CD4-positive, CD25-positive, alpha-beta regulatory T cell (primary cell): ENCODE measurements around the gene GH2. TPM values are rescaled to one million over a fixed set of nuclear protein-coding genes. Genes with fewer than 3 reads are reported as not detected.
"Not testable (repeated sequence)": the region's sequence is repeated elsewhere in the genome, so short reads cannot be mapped to it uniquely, and the experiment has no call there.

Experiments used
- ATAC-seq, 2 donors: fragments of 150-1000 bp; cut with Tn5 transposase; one replicate each; pipeline ENCODE4 v1.10.0; 2021; ENCODE audit warnings: low read depth in 2 of 2, moderate number of reproducible peaks in 2 of 2, moderate library complexity in 1 of 2
- DNase-seq, 3 donors: peaks; one replicate each; pipeline versions ENCODE4 v3.0.0 to v3.0.0-alpha.2; 2012 to 2022; ENCODE audit warnings: mixed read lengths in 1 of 3
- H3K27ac ChIP-seq: one replicate; pipeline ENCODE4 v1.7.0; 2013; ENCODE audit warnings: mild to moderate bottlenecking, low read length; ENCODE audit not compliant: insufficient read depth, poor library complexity, severe bottlenecking
- H3K27me3 ChIP-seq: one replicate; pipeline ENCODE4 v1.7.0; 2013; ENCODE audit warnings: low read length; ENCODE audit not compliant: control insufficient read depth, insufficient read depth
- H3K36me3 ChIP-seq: one replicate; pipeline ENCODE4 v1.7.0; 2013; ENCODE audit warnings: mild to moderate bottlenecking, low read length, moderate library complexity; ENCODE audit not compliant: control insufficient read depth, insufficient read depth
- H3K4me1 ChIP-seq: 2 replicates; pipeline ENCODE4 v1.7.0; 2013; ENCODE audit warnings: mild to moderate bottlenecking, low read length; ENCODE audit not compliant: insufficient read depth, control insufficient read depth, poor library complexity, severe bottlenecking
- H3K4me3 ChIP-seq: one replicate; pipeline ENCODE4 v1.7.0; 2013; ENCODE audit warnings: low read depth, mild to moderate bottlenecking, low read length, moderate library complexity
- H3K9me3 ChIP-seq, 2 experiments: 1 replicate in 1 of 2; 2 replicates in 1 of 2; pipeline ENCODE4 v1.7.0; 2013; ENCODE audit warnings: low read length in 2 of 2, mild to moderate bottlenecking in 1 of 2, moderate library complexity in 1 of 2; ENCODE audit not compliant: control insufficient read depth in 2 of 2
- H3K27ac Mint-ChIP-seq, 3 donors: one replicate each; pipeline ENCODE4 v1.8.0; 2020 to 2022; ENCODE audit warnings: mild to moderate bottlenecking in 3 of 3, mixed read lengths in 3 of 3, moderate library complexity in 2 of 3
- H3K27me3 Mint-ChIP-seq: one replicate; pipeline ENCODE4 v1.8.0; 2022; ENCODE audit warnings: mild to moderate bottlenecking, mixed read lengths
- H3K36me3 Mint-ChIP-seq: one replicate; pipeline ENCODE4 v1.8.0; 2020; ENCODE audit warnings: mixed read lengths
- H3K4me1 Mint-ChIP-seq, 4 donors: one replicate each; pipeline ENCODE4 v1.8.0; 2020 to 2022; ENCODE audit warnings: mixed read lengths in 4 of 4, mild to moderate bottlenecking in 1 of 4
- H3K4me3 Mint-ChIP-seq, 4 donors: one replicate each; pipeline ENCODE4 v1.8.0; 2020 to 2022; ENCODE audit warnings: mild to moderate bottlenecking in 4 of 4, mixed read lengths in 4 of 4, moderate library complexity in 3 of 4
- H3K9me3 Mint-ChIP-seq, 7 donors: one replicate each; pipeline ENCODE4 v1.8.0; 2020 to 2022; ENCODE audit warnings: mixed read lengths in 7 of 7, mild to moderate bottlenecking in 3 of 7, moderate library complexity in 2 of 7
- polyA plus RNA-seq, 4 donors: library from polyadenylated mRNA; unstranded; fragments of 300-500 nt; fragmentation: Illumina TruSeq; gene quantifications; one replicate each; pipeline ENCODE4 v1.2.3, GENCODE V29; 2021
- total RNA-seq: library from RNA; stranded (reverse); gene quantifications from one replicate; pipeline ENCODE4 v1.2.3, GENCODE V29; 2022

The GH2 gene
- total and polyA plus RNA-seq, 5 donors from 2014 or later, result not detected

GRCh38 chr17:63909586-63909985, 27.8 kb upstream of the GH2 start:
- H3K36me3 ChIP-seq, H3K36me3 Mint-ChIP-seq, ATAC-seq, H3K4me1 ChIP-seq, DNase-seq, H3K4me3 ChIP-seq, H3K4me3 Mint-ChIP-seq, H3K9me3 Mint-ChIP-seq, H3K9me3 ChIP-seq, H3K27ac ChIP-seq, H3K27me3 Mint-ChIP-seq, H3K27ac Mint-ChIP-seq, H3K4me1 Mint-ChIP-seq, H3K27me3 ChIP-seq: not testable (repeated sequence)

GRCh38 chr17:63907161-63907778, 25.5 kb upstream of the GH2 start:
- H3K4me3 ChIP-seq, H3K36me3 ChIP-seq, H3K4me3 Mint-ChIP-seq, H3K9me3 ChIP-seq, H3K27me3 ChIP-seq, H3K27me3 Mint-ChIP-seq, H3K27ac ChIP-seq, H3K4me1 Mint-ChIP-seq, H3K36me3 Mint-ChIP-seq, H3K9me3 Mint-ChIP-seq, H3K27ac Mint-ChIP-seq, H3K4me1 ChIP-seq, DNase-seq: not testable (repeated sequence)
- ATAC-seq, result peak in 1 of 2 donors; percentile 44

GRCh38 chr17:63904796-63905195, 23.1 kb upstream of the GH2 start:
- H3K9me3 Mint-ChIP-seq, H3K4me3 ChIP-seq, H3K27me3 Mint-ChIP-seq, H3K27ac Mint-ChIP-seq, ATAC-seq, H3K36me3 Mint-ChIP-seq, H3K27ac ChIP-seq, H3K4me1 ChIP-seq, DNase-seq, H3K36me3 ChIP-seq, H3K9me3 ChIP-seq, H3K4me3 Mint-ChIP-seq, H3K27me3 ChIP-seq, H3K4me1 Mint-ChIP-seq: not testable (repeated sequence)

- not testable (repeated sequence) for H3K4me3 ChIP-seq, H3K27me3 ChIP-seq, H3K9me3 ChIP-seq, H3K27ac ChIP-seq, H3K27me3 Mint-ChIP-seq, H3K4me1 ChIP-seq, H3K9me3 Mint-ChIP-seq, H3K4me1 Mint-ChIP-seq, H3K36me3 Mint-ChIP-seq, H3K36me3 ChIP-seq
- Mint-ChIP-seq H3K27ac (peak overlapping the region in 1 of 3 donors; percentile 86), H3K4me3 (peak overlapping the region in 1 of 4 donors; percentile 84)
- ATAC-seq (peak; percentile 67 to 71), DNase-seq (peak in 2 of 3 donors; percentile 34 to 42)
Observed at GRCh38 chr17:63903787-63904201, 22.1 kb upstream of the GH2 start.

GRCh38 chr17:63901971-63902370, 20.2 kb upstream of the GH2 start:
- H3K4me3 ChIP-seq, H3K36me3 ChIP-seq, H3K27ac Mint-ChIP-seq, ATAC-seq, H3K9me3 Mint-ChIP-seq, H3K27me3 Mint-ChIP-seq, H3K4me1 Mint-ChIP-seq, H3K27me3 ChIP-seq, H3K27ac ChIP-seq, DNase-seq, H3K4me3 Mint-ChIP-seq, H3K36me3 Mint-ChIP-seq, H3K4me1 ChIP-seq, H3K9me3 ChIP-seq: not testable (repeated sequence)

GRCh38 chr17:63898899-63899798, 17.4 kb upstream of the GH2 start:
- peak overlapping the region in 1 of 3 donors; percentile 47 for H3K27ac Mint-ChIP-seq
- not testable (repeated sequence) for H3K4me1 Mint-ChIP-seq, H3K9me3 Mint-ChIP-seq, H3K4me3 ChIP-seq, H3K27me3 ChIP-seq, H3K36me3 Mint-ChIP-seq, H3K27ac ChIP-seq, H3K27me3 Mint-ChIP-seq, H3K36me3 ChIP-seq, H3K4me1 ChIP-seq, H3K4me3 Mint-ChIP-seq, H3K9me3 ChIP-seq
- ATAC-seq (peak in 1 of 2 donors; percentile 48), DNase-seq (peak in 1 of 3 donors; percentile 50)

- not testable (repeated sequence) for H3K4me3 ChIP-seq, H3K27me3 Mint-ChIP-seq, H3K36me3 Mint-ChIP-seq, H3K4me1 Mint-ChIP-seq, H3K4me1 ChIP-seq, H3K4me3 Mint-ChIP-seq, H3K9me3 Mint-ChIP-seq, DNase-seq, H3K27ac ChIP-seq, H3K36me3 ChIP-seq, ATAC-seq, H3K9me3 ChIP-seq, H3K27me3 ChIP-seq
- H3K27ac Mint-ChIP-seq, result peak within 1 kb of the TSS in 1 of 3 donors; percentile 43
Observed at GRCh38 chr17:63896524-63897354, 15.0 kb upstream of the GH2 start, which contains the start of gene CSH1. Gene CSH1 (minus strand): TSS chr17:63896574. CDS start chr17:63896511, 63 bp downstream.
